ENCODE measurements around the gene KLHL13. TPM values are rescaled to one million over a fixed set of nuclear protein-coding genes. Genes with fewer than 3 reads are reported as not detected.
"Not testable (repeated sequence)": the region's sequence is repeated elsewhere in the genome, so short reads cannot be mapped to it uniquely, and the experiment has no call there.

The KLHL13 gene
- total RNA-seq, 1 donor from 2014 or later = 68.8 TPM

GRCh38 chrX:118024482-118024881 is 92.1 kb downstream of the KLHL13 start:
- no peak for TF ChIP-seq CTCF (conservative IDR thresholded peaks at IDR 0.05; ENCODE audit: low read depth, low read length)
- DNase-seq (ENCODE audit: low read depth) = no peak
- H3K4me3 ChIP-seq (ENCODE audit: low read depth, low read length) = no peak overlapping the region

GRCh38 chrX:118022753-118023152 is 93.9 kb downstream of the KLHL13 start:
- no peak for TF ChIP-seq CTCF (conservative IDR thresholded peaks at IDR 0.05; ENCODE audit: low read depth, low read length)
- DNase-seq (ENCODE audit: low read depth) = no peak
- no peak overlapping the region for H3K4me3 ChIP-seq (ENCODE audit: low read depth, low read length)

- no peak overlapping the region for H3K4me3 ChIP-seq (ENCODE audit: low read depth, low read length)
- DNase-seq (ENCODE audit: low read depth) = no peak
- no peak for TF ChIP-seq CTCF (conservative IDR thresholded peaks at IDR 0.05; ENCODE audit: low read depth, low read length)
Observed at GRCh38 chrX:118016422-118016821, 100.2 kb downstream of the KLHL13 start.

- not testable (repeated sequence) for DNase-seq (ENCODE audit: low read depth)
Observed at GRCh38 chrX:118002417-118002816, 114.2 kb downstream of the KLHL13 start.

GRCh38 chrX:118000518-118000917 is 116.1 kb downstream of the KLHL13 start:
- DNase-seq (ENCODE audit: low read depth) = no peak
- no peak for TF ChIP-seq CTCF (conservative IDR thresholded peaks at IDR 0.05; ENCODE audit: low read depth, low read length)

More at GRCh38 chrX:118002417-118002816, 114.2 kb downstream of the KLHL13 start:
- not testable (repeated sequence) for H3K4me3 ChIP-seq (ENCODE audit: low read depth, low read length)

GRCh38 chrX:117998171-117998570 is 118.4 kb downstream of the KLHL13 start:
- H3K4me3 ChIP-seq (ENCODE audit: low read depth, low read length) = no peak overlapping the region
- TF ChIP-seq CTCF (conservative IDR thresholded peaks at IDR 0.05; ENCODE audit: low read depth, low read length) = no peak
- peak; percentile 37 for DNase-seq (ENCODE audit: low read depth)

More at GRCh38 chrX:118000518-118000917, 116.1 kb downstream of the KLHL13 start:
- H3K4me3 ChIP-seq (ENCODE audit: low read depth, low read length) = no peak overlapping the region

- TF ChIP-seq CTCF (conservative IDR thresholded peaks at IDR 0.05; ENCODE audit: low read depth, low read length) = peak; percentile 60
- no peak overlapping the region for H3K4me3 ChIP-seq (ENCODE audit: low read depth, low read length)
- DNase-seq (ENCODE audit: low read depth) = no peak
Observed at GRCh38 chrX:117996918-117997480, 119.6 kb downstream of the KLHL13 start.
